LNCAP (cell line): ENCODE data around the gene NRG2.

Experiments used
- CTCF ChIP-seq: fragments of 450-650 bp; IDR thresholded peaks from 2 replicates; pipeline ENCODE4 v1.5.1; 2017; ENCODE audit warnings: mild to moderate bottlenecking

NRG2 gene

DNA sequence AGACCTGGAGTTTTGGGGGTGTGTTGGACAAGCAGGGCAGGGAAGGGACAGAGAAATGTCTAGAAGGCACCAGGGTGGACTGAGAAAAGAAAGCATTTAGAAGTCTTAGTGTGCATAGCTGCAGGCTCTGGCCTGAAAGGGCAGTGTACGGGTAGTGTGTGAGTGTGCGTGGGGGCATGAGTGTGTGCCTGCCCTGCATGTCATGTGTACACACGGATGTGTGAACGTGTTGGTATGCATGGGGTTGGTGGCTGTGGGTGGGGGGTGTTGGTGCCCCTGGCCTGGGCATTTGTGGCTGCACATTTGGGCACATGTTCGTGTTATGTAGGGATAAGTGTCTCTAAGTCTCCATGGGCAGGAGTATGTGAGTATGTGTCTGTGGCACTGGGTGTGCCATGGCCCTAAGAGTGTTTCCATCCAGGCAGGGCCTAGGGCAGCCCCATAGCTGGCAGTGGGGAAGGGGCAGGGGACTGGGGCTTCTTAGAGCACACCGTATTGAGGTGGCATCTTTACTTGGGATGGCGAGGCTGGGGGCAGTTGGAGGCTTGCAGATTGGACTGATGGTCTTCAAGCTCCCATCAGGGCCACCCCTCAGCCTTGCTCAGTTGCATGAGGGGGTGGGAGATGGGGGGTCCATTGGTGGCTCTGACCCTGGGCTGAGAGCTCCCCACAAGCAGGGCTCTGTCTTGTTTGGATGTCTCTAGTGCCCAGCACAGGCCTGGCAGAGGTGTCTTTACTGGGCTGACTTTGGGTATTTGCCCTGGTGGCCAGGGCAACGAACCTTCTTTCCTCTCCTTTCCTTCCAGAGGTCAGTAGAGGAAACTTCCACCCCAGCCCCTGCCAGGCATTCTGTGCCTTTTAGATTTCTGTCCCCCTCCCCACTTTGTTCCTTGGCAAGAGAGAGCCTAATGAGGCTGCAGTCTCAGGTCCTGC is 232.5 kb downstream of the NRG2 start:
- no peak for TF ChIP-seq CTCF

- TF ChIP-seq CTCF = no peak
Measured at GRCh38 chr5:139809331-139809810, 233.7 kb downstream of the NRG2 start.

DNA sequence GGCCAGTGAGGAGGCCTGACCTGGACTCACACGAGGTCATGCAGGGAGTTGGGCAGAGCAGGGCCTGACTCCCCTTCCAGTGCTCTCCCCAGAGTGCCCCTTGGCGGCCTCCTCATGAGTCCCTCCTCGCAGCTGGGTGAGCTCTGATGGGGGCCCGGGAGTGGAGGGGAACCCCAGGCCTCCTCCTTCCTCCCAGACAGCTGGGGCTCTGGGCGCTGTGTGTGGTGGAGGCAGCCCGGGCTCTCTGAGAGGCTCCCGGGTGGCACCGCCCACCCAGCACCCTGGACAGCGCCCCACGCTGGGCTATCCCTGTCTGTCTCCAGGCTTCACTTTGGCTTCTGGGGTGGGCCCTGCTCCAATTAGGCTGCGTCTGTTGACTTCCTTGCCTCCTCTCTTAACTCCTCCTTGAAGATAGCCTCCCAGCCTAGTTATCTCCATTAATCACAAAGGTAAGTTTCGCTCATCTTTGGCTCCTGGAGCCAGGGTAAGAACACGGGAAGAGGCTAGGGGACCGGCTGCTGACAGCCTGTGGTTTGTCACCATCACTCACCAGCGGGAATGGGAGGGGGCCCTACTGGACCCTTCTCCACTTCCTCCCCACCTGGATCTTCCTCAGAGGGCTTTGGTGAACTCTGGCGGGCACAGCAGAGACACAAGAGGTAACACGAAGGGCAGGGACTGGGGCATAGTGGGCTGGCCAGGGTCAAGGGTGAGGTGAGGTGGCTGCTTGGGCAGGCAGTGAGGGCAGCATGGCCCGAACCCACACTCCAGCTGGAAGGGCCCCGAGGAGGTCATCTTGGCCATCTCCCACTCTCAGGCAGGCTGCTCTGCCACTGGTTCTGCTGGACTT is 234.4 kb downstream of the NRG2 start:
- no peak for TF ChIP-seq CTCF

DNA sequence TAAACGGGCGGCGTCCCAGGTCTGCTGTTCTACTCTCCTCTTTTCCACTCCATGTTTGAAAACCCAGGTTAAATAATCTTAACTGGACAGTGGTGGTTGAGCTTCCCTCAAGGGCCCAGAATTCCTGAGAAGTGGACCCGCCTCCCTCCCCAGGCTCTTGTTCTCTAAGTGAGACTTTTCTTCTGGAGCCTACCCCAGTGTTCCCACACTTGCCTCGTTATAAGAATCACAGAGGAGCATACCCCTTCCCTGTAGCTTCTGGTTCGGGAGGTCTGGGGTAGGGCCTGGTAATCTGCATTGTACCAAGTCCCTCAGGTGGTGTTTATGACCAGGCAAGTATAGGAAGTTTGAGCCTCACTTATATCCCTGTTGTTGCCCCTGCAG is 235.5 kb downstream of the NRG2 start:
- TF ChIP-seq CTCF = no peak

DNA sequence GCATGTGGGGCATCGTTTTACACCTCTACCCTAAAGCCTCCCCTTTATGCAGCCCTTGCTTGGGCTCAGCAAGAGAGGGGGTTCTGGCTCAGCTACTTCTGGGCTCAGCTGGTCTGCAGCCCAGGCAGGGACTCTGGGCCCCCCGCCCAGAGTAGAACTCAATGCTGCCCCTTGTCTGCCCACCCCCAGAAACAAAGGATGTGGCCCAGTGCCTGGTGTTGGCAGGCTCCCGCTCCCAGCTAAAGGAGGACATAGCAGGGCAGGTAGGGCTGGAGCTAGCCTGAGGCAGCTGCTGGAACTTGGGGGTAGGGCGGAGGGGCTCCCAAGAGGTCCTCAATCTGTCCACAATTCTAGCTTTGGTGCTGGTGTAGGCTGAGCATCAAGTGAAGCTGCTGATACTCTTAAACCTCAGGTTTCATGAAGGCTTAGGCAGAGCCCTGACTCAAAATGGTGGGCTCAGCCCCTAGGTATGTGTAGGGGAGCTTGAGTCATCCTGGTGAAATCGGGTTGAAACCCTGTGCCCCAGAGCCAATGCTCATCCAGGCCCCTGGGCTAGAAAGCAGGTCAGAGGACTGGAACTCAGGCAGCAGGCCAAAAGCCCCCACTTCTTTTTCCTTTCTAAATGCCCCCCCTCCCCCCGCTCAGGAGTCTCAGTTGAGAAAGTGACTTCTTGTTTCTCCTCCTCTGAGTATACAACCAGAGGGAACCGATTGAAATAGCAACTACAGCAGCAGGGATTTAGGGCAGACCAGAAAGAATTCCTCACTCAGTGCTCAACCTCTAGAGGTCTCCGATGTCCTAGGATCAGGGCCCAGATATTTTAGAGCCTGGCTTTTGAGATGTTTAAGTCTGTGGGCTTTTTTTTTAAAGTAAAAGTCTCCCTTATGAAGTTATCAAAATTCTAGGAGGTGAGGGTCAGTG is 236.1 kb downstream of the NRG2 start:
- TF ChIP-seq CTCF = no peak

GRCh38 chr5:139806111-139806510 is 237.0 kb downstream of the NRG2 start:
- TF ChIP-seq CTCF = no peak

DNA sequence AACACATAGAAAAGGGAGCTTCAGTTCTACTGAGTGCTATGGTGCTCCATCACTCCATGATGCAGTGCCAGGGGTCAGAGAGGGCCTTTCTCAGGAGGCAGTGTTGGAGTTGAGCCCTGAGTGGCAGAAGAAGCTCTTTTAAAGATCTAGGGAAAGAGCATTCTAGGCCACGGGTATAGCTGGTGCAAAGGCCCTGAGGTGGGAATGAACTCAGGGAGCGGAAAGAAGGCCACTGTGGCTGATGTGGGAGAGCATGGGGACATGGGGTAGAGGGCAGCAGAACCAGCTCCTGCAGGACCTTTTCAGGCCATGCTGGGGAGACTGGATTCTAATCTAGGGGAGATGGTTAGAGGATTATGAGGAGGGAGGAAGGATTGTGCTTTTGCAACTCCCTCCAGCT is 237.6 kb downstream of the NRG2 start:
- TF ChIP-seq CTCF = no peak
